IPS-18a (cell line): Measurements from ENCODE around the gene PLXNB2.

Source experiments
- H3K27ac ChIP-seq: one replicate; pipeline ENCODE4 v1.5.1; 2013; ENCODE audit warnings: low read length
- H3K27me3 ChIP-seq: one replicate; pipeline ENCODE4 v1.6.1; 2013; ENCODE audit warnings: mild to moderate bottlenecking, low read length; ENCODE audit not compliant: control insufficient read depth, insufficient read depth
- H3K36me3 ChIP-seq: one replicate; pipeline ENCODE4 v1.6.1; 2013; ENCODE audit warnings: low read depth, low read length; ENCODE audit not compliant: control insufficient read depth
- H3K4me1 ChIP-seq: one replicate; pipeline ENCODE4 v1.6.1; 2013; ENCODE audit warnings: low read depth, low read length; ENCODE audit not compliant: control insufficient read depth
- H3K4me3 ChIP-seq: one replicate; pipeline ENCODE4 v1.5.1; 2013; ENCODE audit warnings: low read length
- H3K9ac ChIP-seq: one replicate; pipeline ENCODE4 v1.6.1; 2013; ENCODE audit warnings: mild to moderate bottlenecking, low read length, moderate library complexity
- H3K9me3 ChIP-seq: one replicate; pipeline ENCODE4 v1.6.1; 2013; ENCODE audit warnings: low read depth, low read length; ENCODE audit not compliant: control insufficient read depth

The PLXNB2 gene

GRCh38 chr22:50262460-50262911 lies 45.0 kb downstream of the PLXNB2 start:
- H3K27me3 ChIP-seq = peaks cover 26% of the 10 kb centered on the region
- no peak overlapping the region for H3K9ac ChIP-seq
- H3K4me3 ChIP-seq = no peak overlapping the region
- no peaks in the 10 kb centered on the region for H3K4me1 ChIP-seq
- H3K9me3 ChIP-seq = no peaks in the 10 kb centered on the region
- H3K27ac ChIP-seq = no peak overlapping the region
- H3K36me3 ChIP-seq = no peaks in the 10 kb centered on the region

- H3K36me3 ChIP-seq = no peaks in the 10 kb centered on the region
- H3K27me3 ChIP-seq = peaks cover 26% of the 10 kb centered on the region
- H3K27ac ChIP-seq = no peak within 1 kb of the TSS
- H3K4me1 ChIP-seq = no peaks in the 10 kb centered on the region
- H3K9me3 ChIP-seq = no peaks in the 10 kb centered on the region
- H3K4me3 ChIP-seq = peak within 1 kb of the TSS; percentile 50
- H3K9ac ChIP-seq = no peak within 1 kb of the TSS
Observed at GRCh38 chr22:50261615-50262459, 45.6 kb downstream of the PLXNB2 start, which contains the start of gene MAPK12. MAPK12 (minus strand) TSS chr22:50261683; CDS start chr22:50261509, 174 bp downstream.

GRCh38 chr22:50260801-50261614 lies 46.4 kb downstream of the PLXNB2 start:
- no peaks in the 10 kb centered on the region for H3K36me3 ChIP-seq
- peak overlapping the region; percentile 50 for H3K4me3 ChIP-seq
- no peaks in the 10 kb centered on the region for H3K4me1 ChIP-seq
- H3K27me3 ChIP-seq = peaks cover 26% of the 10 kb centered on the region
- no peaks in the 10 kb centered on the region for H3K9me3 ChIP-seq
- H3K9ac ChIP-seq = no peak overlapping the region
- H3K27ac ChIP-seq = no peak overlapping the region

GRCh38 chr22:50260434-50260800 lies 47.0 kb downstream of the PLXNB2 start:
- H3K27me3 ChIP-seq = peaks cover 26% of the 10 kb centered on the region
- peak overlapping the region; percentile 50 for H3K4me3 ChIP-seq
- no peak overlapping the region for H3K9ac ChIP-seq
- H3K36me3 ChIP-seq = no peaks in the 10 kb centered on the region
- H3K27ac ChIP-seq = no peak overlapping the region
- H3K4me1 ChIP-seq = no peaks in the 10 kb centered on the region
- no peaks in the 10 kb centered on the region for H3K9me3 ChIP-seq

GRCh38 chr22:50259302-50259701 lies 48.1 kb downstream of the PLXNB2 start:
- H3K9me3 ChIP-seq = no peaks in the 10 kb centered on the region
- no peaks in the 10 kb centered on the region for H3K4me1 ChIP-seq
- H3K4me3 ChIP-seq = no peak overlapping the region
- no peak overlapping the region for H3K9ac ChIP-seq
- no peaks in the 10 kb centered on the region for H3K36me3 ChIP-seq
- no peak overlapping the region for H3K27ac ChIP-seq
- H3K27me3 ChIP-seq = peaks cover 26% of the 10 kb centered on the region

- no peaks in the 10 kb centered on the region for H3K9me3 ChIP-seq
- H3K9ac ChIP-seq = no peak overlapping the region
- H3K36me3 ChIP-seq = no peaks in the 10 kb centered on the region
- H3K27ac ChIP-seq = no peak overlapping the region
- no peaks in the 10 kb centered on the region for H3K4me1 ChIP-seq
- H3K4me3 ChIP-seq = no peak overlapping the region
- peaks cover 26% of the 10 kb centered on the region for H3K27me3 ChIP-seq
Observed at GRCh38 chr22:50258361-50259292, 48.8 kb downstream of the PLXNB2 start.

GRCh38 chr22:50257451-50258360 lies 49.7 kb downstream of the PLXNB2 start:
- H3K9me3 ChIP-seq = no peaks in the 10 kb centered on the region
- H3K4me3 ChIP-seq = no peak overlapping the region
- H3K9ac ChIP-seq = no peak overlapping the region
- H3K4me1 ChIP-seq = no peaks in the 10 kb centered on the region
- peaks cover 20% of the 10 kb centered on the region for H3K27me3 ChIP-seq
- no peaks in the 10 kb centered on the region for H3K36me3 ChIP-seq
- H3K27ac ChIP-seq = no peak overlapping the region

GRCh38 chr22:50257041-50257440 lies 50.4 kb downstream of the PLXNB2 start:
- Histone ChIP-seq H3K27ac (no peak overlapping the region), H3K27me3 (peaks cover 14% of the 10 kb centered on the region), H3K4me1 (no peaks in the 10 kb centered on the region), H3K36me3 (no peaks in the 10 kb centered on the region), H3K9me3 (no peaks in the 10 kb centered on the region), H3K4me3 (no peak overlapping the region), H3K9ac (no peak overlapping the region)

- Histone ChIP-seq H3K27ac (no peak overlapping the region), H3K9me3 (no peaks in the 10 kb centered on the region), H3K9ac (no peak overlapping the region), H3K36me3 (no peaks in the 10 kb centered on the region), H3K4me1 (no peaks in the 10 kb centered on the region), H3K4me3 (no peak overlapping the region), H3K27me3 (peaks cover 12% of the 10 kb centered on the region)
Observed at GRCh38 chr22:50256258-50256862, 51.1 kb downstream of the PLXNB2 start.

- Histone ChIP-seq H3K9ac (no peak overlapping the region), H3K9me3 (no peaks in the 10 kb centered on the region), H3K4me3 (no peak overlapping the region), H3K27ac (no peak overlapping the region), H3K27me3 (peaks cover 7% of the 10 kb centered on the region), H3K4me1 (no peaks in the 10 kb centered on the region), H3K36me3 (no peaks in the 10 kb centered on the region)
Observed at GRCh38 chr22:50255607-50256006, 51.8 kb downstream of the PLXNB2 start.
